CD8-positive, alpha-beta memory T cell (primary cell): Measurements from ENCODE around the gene MTOR. TPM values are rescaled to one million over a fixed set of nuclear protein-coding genes. Genes with fewer than 3 reads are reported as not detected.
A peak's percentile ranks its signal among the peaks of the same experiment; 100 is the strongest.

ENCODE experiments used
- CTCF ChIA-PET: fragments of 350-600 bp; sonication (Branson Sonifier 250); formaldehyde crosslinking; loops from one replicate; lab custom pipeline; 2021; ENCODE audit warnings: antibody characterized with exemption; lab: Charles Lee
- POLR2A ChIA-PET: fragments of 350-600 bp; sonication (Branson Sonifier 250); formaldehyde crosslinking; loops from one replicate; lab custom pipeline; 2021; ENCODE audit warnings: antibody characterized with exemption; lab: Charles Lee
- DNase-seq, 5 donors: peaks; one replicate each; pipeline versions ENCODE4 v3.0.0 to v3.0.0-alpha.2; 2020 to 2022; ENCODE audit warnings: mixed read lengths in 1 of 5
- H3K27ac ChIP-seq: one replicate; pipeline ENCODE4 v1.7.0; 2013; ENCODE audit warnings: low read depth, mild to moderate bottlenecking, low read length, moderate library complexity
- H3K27me3 ChIP-seq: 2 replicates; pipeline ENCODE4 v1.7.0; 2013; ENCODE audit warnings: low read length, mild to moderate bottlenecking; ENCODE audit not compliant: insufficient read depth, poor library complexity, severe bottlenecking
- H3K36me3 ChIP-seq: 2 replicates; pipeline ENCODE4 v1.7.0; 2013; ENCODE audit warnings: mild to moderate bottlenecking, low read length, moderate library complexity; ENCODE audit not compliant: insufficient read depth
- H3K4me1 ChIP-seq: 2 replicates; pipeline ENCODE4 v1.7.0; 2013; ENCODE audit warnings: mild to moderate bottlenecking, low read length, moderate library complexity; ENCODE audit not compliant: insufficient read depth
- H3K4me3 ChIP-seq: 2 replicates; pipeline ENCODE4 v1.7.0; 2013; ENCODE audit warnings: mild to moderate bottlenecking, low read length
- H3K9me3 ChIP-seq: 2 replicates; pipeline ENCODE4 v1.7.0; 2013; ENCODE audit warnings: mild to moderate bottlenecking, low read length
- H3K27ac Mint-ChIP-seq, 8 donors: one replicate each; pipeline ENCODE4 v1.8.0; 2020 to 2021; ENCODE audit warnings: mixed read lengths in 8 of 8, mild to moderate bottlenecking in 6 of 8, inconsistent platforms in 3 of 8, moderate library complexity in 3 of 8
- H3K27me3 Mint-ChIP-seq, 2 donors: one replicate each; pipeline ENCODE4 v1.8.0; 2020 to 2021; ENCODE audit warnings: mixed read lengths in 2 of 2, mild to moderate bottlenecking in 1 of 2, moderate library complexity in 1 of 2
- H3K36me3 Mint-ChIP-seq, 3 donors: one replicate each; pipeline ENCODE4 v1.8.0; 2020 to 2021; ENCODE audit warnings: mixed read lengths in 3 of 3, inconsistent platforms in 1 of 3, mild to moderate bottlenecking in 1 of 3
- H3K4me1 Mint-ChIP-seq, 3 donors: one replicate each; pipeline ENCODE4 v1.8.0; 2020 to 2021; ENCODE audit warnings: mixed read lengths in 3 of 3, inconsistent platforms in 1 of 3, mild to moderate bottlenecking in 1 of 3
- H3K4me3 Mint-ChIP-seq, 7 donors: one replicate each; pipeline ENCODE4 v1.8.0; 2020 to 2021; ENCODE audit warnings: mixed read lengths in 7 of 7, mild to moderate bottlenecking in 6 of 7, moderate library complexity in 4 of 7, inconsistent platforms in 2 of 7
- H3K9me3 Mint-ChIP-seq, 5 donors: one replicate each; pipeline ENCODE4 v1.8.0; 2020 to 2022; ENCODE audit warnings: mixed read lengths in 5 of 5, mild to moderate bottlenecking in 3 of 5, moderate library complexity in 2 of 5, inconsistent platforms in 1 of 5
- polyA plus RNA-seq: library from polyadenylated mRNA; unstranded; fragments of 300-500 nt; fragmentation: Illumina TruSeq; gene quantifications from one replicate; pipeline ENCODE4 v1.2.3, GENCODE V29; 2021
- total RNA-seq, 2 experiments: library from RNA; stranded (reverse); gene quantifications; one replicate each; pipeline ENCODE4 v1.2.3, GENCODE V29; 2021

MTOR gene
- total and polyA plus RNA-seq, 3 experiments from 2014 or later: 8.0 to 55.2 (median 53.9) TPM

DNA sequence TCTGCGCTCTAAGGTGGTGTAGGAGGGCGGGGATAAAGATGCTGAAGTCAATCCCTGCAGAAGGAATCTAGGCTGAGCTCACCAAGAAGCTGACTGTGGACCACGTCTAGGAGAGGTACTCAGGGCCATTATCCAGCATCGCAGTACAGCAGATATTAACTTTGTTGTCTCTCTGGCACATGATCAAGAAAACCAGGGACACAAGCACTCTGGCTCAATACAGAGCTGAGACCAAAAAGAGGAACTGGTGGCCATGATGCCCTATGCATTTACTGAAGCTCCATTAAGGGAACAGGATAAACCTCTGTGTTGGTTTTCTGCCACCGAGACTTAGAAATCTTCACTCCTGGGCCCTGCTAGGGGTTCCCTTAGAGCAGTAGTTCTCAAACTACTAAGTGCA is 111.2 kb downstream of the MTOR start:
- H3K27ac ChIP-seq: no peak overlapping the region
- Mint-ChIP-seq H3K4me3 (no peak overlapping the region), H3K9me3 (no peaks in the 10 kb centered on the region), H3K36me3 (peaks cover 0 to 91% (median 26%) of the 10 kb centered on the region in 3 donors), H3K4me1 (no peaks in the 10 kb centered on the region), H3K27me3 (no peaks in the 10 kb centered on the region), H3K27ac (peak overlapping the region in 1 of 8 donors; percentile 11)
- H3K9me3 ChIP-seq: no peaks in the 10 kb centered on the region
- no peak for DNase-seq
- H3K27me3 ChIP-seq: no peaks in the 10 kb centered on the region
- CTCF ChIA-PET: no interaction called here
- peaks cover 51% of the 10 kb centered on the region for H3K36me3 ChIP-seq
- POLR2A ChIA-PET: no interaction called here
- no peaks in the 10 kb centered on the region for H3K4me1 ChIP-seq
- no peak overlapping the region for H3K4me3 ChIP-seq

DNA sequence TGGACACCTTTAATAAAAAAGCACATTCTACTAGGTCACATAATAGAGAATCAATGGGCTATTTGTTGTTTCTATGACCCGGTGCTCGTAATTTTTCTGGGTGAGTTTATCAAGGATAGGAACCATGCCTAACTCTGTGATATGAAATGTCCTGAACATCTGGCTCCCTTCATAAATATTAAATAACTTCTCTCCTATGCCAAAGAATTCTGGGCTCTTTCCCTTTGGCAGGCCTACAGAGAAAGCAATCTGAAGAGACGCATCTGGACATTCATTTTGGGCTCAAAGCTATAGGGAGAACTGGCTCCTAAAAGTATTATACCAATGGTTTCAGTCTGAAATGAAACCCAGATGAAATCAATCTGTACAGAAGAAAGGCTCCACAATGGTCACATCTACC is 112.0 kb downstream of the MTOR start:
- CTCF ChIA-PET: no interaction called here
- H3K27me3 ChIP-seq: no peaks in the 10 kb centered on the region
- H3K4me3 ChIP-seq: no peak overlapping the region
- peaks cover 50% of the 10 kb centered on the region for H3K36me3 ChIP-seq
- H3K4me1 Mint-ChIP-seq: no peaks in the 10 kb centered on the region
- H3K27ac ChIP-seq: no peak overlapping the region
- no peak overlapping the region for H3K27ac Mint-ChIP-seq
- POLR2A ChIA-PET: no interaction called here
- H3K9me3 Mint-ChIP-seq: no peaks in the 10 kb centered on the region
- no peaks in the 10 kb centered on the region for H3K27me3 Mint-ChIP-seq
- H3K4me1 ChIP-seq: no peaks in the 10 kb centered on the region
- H3K4me3 Mint-ChIP-seq: no peak overlapping the region
- DNase-seq: no peak
- H3K36me3 Mint-ChIP-seq: peaks cover 0 to 90% (median 30%) of the 10 kb centered on the region in 3 donors
- H3K9me3 ChIP-seq: no peaks in the 10 kb centered on the region

DNA sequence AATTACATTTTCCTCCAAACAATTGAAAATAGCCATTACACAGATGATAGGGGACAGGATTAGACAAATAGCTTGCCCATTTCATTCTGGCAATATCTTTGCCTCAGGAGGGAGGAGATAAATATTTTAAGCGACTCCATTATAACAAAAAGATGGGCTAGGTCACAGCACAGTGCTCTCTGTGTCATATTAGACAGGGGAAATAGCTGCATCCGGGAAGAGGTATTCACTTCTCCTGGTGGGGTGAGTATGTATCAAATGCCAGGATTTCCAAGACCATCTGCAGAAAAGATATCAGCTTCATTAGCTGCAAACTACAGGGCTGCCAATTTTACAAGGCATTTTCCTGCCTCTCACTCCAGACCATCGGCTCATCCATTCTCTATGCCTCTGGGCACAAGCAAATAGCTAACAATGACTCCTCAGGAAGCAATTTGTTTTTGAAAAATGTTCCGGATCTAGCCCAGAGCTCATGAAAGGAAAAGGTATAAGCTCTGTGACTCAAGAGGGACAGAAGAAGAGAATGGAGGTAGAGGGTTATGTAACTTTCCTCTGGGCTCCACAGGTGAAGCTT is 115.1 kb downstream of the MTOR start:
- H3K36me3 Mint-ChIP-seq: peaks cover 8 to 92% (median 29%) of the 10 kb centered on the region in 3 donors
- no peak for DNase-seq
- ChIA-PET POLR2A (no interaction called here), CTCF (interaction anchor here (2.1 kb wide), 1 partner anchor 110 kb away, joined by 8 read pairs; no protein-coding TSS in a partner anchor)
- H3K4me3 ChIP-seq: no peak overlapping the region
- H3K4me3 Mint-ChIP-seq: no peak overlapping the region
- H3K27ac Mint-ChIP-seq: peak overlapping the region in 1 of 8 donors; percentile 36
- peaks cover 0 to 2% (median 0%) of the 10 kb centered on the region in 3 donors for H3K4me1 Mint-ChIP-seq
- no peaks in the 10 kb centered on the region for H3K27me3 Mint-ChIP-seq
- H3K4me1 ChIP-seq: no peaks in the 10 kb centered on the region
- H3K27ac ChIP-seq: no peak overlapping the region
- no peaks in the 10 kb centered on the region for H3K27me3 ChIP-seq
- no peaks in the 10 kb centered on the region for H3K9me3 Mint-ChIP-seq
- peaks cover 52% of the 10 kb centered on the region for H3K36me3 ChIP-seq
- no peaks in the 10 kb centered on the region for H3K9me3 ChIP-seq

DNA sequence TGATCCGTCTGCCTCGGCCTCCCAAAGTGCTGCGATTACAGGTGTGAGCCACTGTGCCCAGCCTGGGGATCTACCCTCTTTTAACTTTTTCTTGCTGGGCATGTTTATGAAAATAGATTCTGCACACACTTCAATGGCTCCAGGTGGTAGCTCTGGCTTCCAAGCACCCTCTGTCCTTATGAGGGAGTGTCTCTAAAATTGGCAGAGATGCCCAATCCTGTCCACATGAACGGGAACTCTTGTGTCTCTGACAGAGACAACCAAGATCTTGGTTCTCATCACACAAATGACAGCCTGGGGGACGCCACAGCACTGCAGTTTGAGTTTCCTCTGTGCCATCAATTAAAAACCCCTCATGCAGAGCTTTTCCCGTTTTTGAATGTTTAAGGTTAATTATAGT is 116.6 kb downstream of the MTOR start:
- ChIA-PET POLR2A (no interaction called here), CTCF (interaction anchor here (1.2 kb wide), 1 partner anchor 11 kb away, joined by 3 read pairs; no protein-coding TSS in a partner anchor)
- Histone ChIP-seq H3K27me3 (no peaks in the 10 kb centered on the region), H3K27ac (no peak overlapping the region), H3K36me3 (peaks cover 52% of the 10 kb centered on the region), H3K4me1 (no peaks in the 10 kb centered on the region), H3K9me3 (no peaks in the 10 kb centered on the region), H3K4me3 (no peak overlapping the region)
- DNase-seq: no peak
- no peaks in the 10 kb centered on the region for H3K9me3 Mint-ChIP-seq
- no peaks in the 10 kb centered on the region for H3K27me3 Mint-ChIP-seq
- H3K36me3 Mint-ChIP-seq: peaks cover 8 to 81% (median 29%) of the 10 kb centered on the region in 3 donors
- peaks cover 0 to 2% (median 0%) of the 10 kb centered on the region in 3 donors for H3K4me1 Mint-ChIP-seq
- H3K27ac Mint-ChIP-seq: peak overlapping the region in 2 of 8 donors; percentile 12 to 43
- no peak overlapping the region for H3K4me3 Mint-ChIP-seq

DNA sequence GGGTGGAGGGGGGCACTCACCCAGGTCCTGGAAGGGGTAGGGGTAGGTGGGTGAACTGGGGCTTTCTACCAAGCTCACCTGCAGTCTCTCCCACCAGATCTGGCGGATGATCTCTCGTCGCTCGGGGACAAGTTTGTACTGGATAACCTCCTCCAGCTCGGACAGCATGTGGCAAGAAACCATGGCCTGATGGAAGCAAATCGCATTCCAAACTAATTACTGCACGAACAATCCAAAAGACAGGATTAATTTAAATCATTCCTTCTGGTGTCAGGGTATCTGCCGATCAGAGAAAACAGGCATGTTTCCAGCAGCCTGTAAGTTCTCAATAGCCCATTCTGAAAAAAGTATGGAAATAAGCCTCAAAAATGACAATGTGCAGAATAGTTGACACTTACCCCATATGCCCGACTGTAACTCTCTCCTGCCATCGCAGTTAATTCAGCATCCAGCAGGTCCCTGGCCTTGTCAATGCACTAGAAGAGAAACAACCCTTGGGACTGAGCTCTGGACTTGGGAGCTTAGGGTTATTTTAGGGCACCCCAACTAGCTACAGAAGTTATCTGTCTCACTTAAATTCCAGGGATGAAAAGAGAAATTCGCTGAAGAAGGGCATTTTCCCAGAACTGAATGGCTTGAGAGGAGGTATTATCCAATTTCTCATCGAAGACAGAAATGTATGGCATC is 117.6 kb downstream of the MTOR start:
- POLR2A ChIA-PET: no interaction called here

DNA sequence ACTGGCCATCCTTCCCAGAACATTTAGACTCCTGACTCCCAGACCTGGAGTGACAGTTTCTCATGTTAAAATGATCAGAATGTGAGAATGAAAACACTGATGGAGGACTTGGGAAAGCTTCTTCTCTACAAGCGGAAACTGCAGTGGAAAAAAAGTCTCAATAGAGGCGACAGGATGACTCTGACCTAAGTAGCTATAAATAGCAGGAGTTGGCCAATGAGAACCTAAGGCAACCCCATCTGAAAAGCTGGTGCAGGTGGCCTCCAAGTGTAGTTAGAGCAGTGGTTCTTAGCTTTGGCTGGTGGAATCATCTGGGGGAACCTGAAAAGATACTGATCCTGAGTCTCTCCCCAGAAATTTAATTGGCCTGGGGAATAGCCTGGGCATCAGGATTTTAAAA is 118.4 kb downstream of the MTOR start:
- H3K27ac ChIP-seq: no peak overlapping the region
- H3K36me3 ChIP-seq: peaks cover 44% of the 10 kb centered on the region
- CTCF ChIA-PET: no interaction called here

More for the DNA sequence above, 117.6 kb downstream of the MTOR start:
- H3K4me3 Mint-ChIP-seq: no peak overlapping the region
- no peaks in the 10 kb centered on the region for H3K27me3 Mint-ChIP-seq
- Histone ChIP-seq H3K4me1 (no peaks in the 10 kb centered on the region), H3K9me3 (no peaks in the 10 kb centered on the region), H3K36me3 (peaks cover 46% of the 10 kb centered on the region), H3K27me3 (no peaks in the 10 kb centered on the region), H3K4me3 (no peak overlapping the region), H3K27ac (no peak overlapping the region)
- peak overlapping the region in 1 of 8 donors; percentile 58 for H3K27ac Mint-ChIP-seq
- DNase-seq: no peak
- peaks cover 8 to 78% (median 27%) of the 10 kb centered on the region in 3 donors for H3K36me3 Mint-ChIP-seq
- H3K9me3 Mint-ChIP-seq: no peaks in the 10 kb centered on the region
- peaks cover 0 to 2% (median 0%) of the 10 kb centered on the region in 3 donors for H3K4me1 Mint-ChIP-seq
- CTCF ChIA-PET: no interaction called here

DNA sequence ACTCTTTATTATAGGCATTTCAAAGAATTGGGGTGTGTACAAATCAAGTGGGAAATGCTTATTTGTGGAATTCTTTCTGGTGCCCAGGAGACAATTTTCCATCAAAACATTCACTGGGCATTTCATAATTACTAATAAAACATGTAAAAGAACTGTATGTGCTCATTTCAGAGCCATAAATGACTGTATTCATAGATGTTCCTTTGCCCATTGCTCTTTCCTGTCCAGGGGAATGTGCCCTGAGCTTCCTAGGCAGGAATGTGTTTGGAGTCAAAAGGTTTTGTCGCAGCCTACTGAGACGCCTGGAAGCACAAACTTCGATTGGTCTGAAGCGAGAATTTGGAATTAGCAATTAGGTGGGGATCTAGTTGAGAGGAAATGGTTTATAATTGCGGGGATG is 119.0 kb downstream of the MTOR start:
- Histone ChIP-seq H3K9me3 (no peaks in the 10 kb centered on the region), H3K27me3 (no peaks in the 10 kb centered on the region), H3K27ac (no peak overlapping the region), H3K4me3 (no peak overlapping the region), H3K36me3 (peaks cover 46% of the 10 kb centered on the region), H3K4me1 (no peaks in the 10 kb centered on the region)
- Mint-ChIP-seq H3K27me3 (no peaks in the 10 kb centered on the region), H3K27ac (peak overlapping the region in 4 of 8 donors; percentile 31 to 82 (median 76)), H3K36me3 (peaks cover 15 to 80% (median 24%) of the 10 kb centered on the region in 3 donors), H3K9me3 (no peaks in the 10 kb centered on the region), H3K4me1 (peaks cover 0 to 2% (median 0%) of the 10 kb centered on the region in 3 donors), H3K4me3 (no peak overlapping the region)
- ChIA-PET CTCF (no interaction called here), POLR2A (no interaction called here)
- no peak for DNase-seq

More for the DNA sequence above, 118.4 kb downstream of the MTOR start:
- POLR2A ChIA-PET: no interaction called here
- no peaks in the 10 kb centered on the region for H3K27me3 Mint-ChIP-seq
- peaks cover 11 to 78% (median 23%) of the 10 kb centered on the region in 3 donors for H3K36me3 Mint-ChIP-seq
- no peaks in the 10 kb centered on the region for H3K27me3 ChIP-seq
- H3K9me3 ChIP-seq: no peaks in the 10 kb centered on the region
- no peak overlapping the region for H3K4me3 Mint-ChIP-seq
- H3K27ac Mint-ChIP-seq: no peak overlapping the region
- H3K4me1 ChIP-seq: no peaks in the 10 kb centered on the region
- H3K4me3 ChIP-seq: no peak overlapping the region
- H3K9me3 Mint-ChIP-seq: no peaks in the 10 kb centered on the region
- no peak for DNase-seq
- H3K4me1 Mint-ChIP-seq: peaks cover 0 to 2% (median 0%) of the 10 kb centered on the region in 3 donors
